ENCODE data around the gene YARS2. TPM values are rescaled to one million over a fixed set of nuclear protein-coding genes. Genes with fewer than 3 reads are reported as not detected.
"Not testable (repeated sequence)": the region's sequence is repeated elsewhere in the genome, so short reads cannot be mapped to it uniquely, and the experiment has no call there.

YARS2 gene
- total RNA-seq, 1 donor from 2014 or later = 23.6 TPM

- DNase-seq (ENCODE audit: extremely low spot score in 2 of 2) = no peak
- peaks cover 0 to 40% of the 10 kb centered on the region in 2 donors for H3K36me3 ChIP-seq
- H3K9me3 ChIP-seq = no peaks in the 10 kb centered on the region
- no peaks in the 10 kb centered on the region for H3K4me1 ChIP-seq
- no peaks in the 10 kb centered on the region for H3K27me3 ChIP-seq
- no peak overlapping the region for H3K4me3 ChIP-seq
- no peak overlapping the region for H3K27ac ChIP-seq
- TF ChIP-seq POLR2AphosphoS5 (IDR thresholded peaks at IDR 0.05; ENCODE audit: insufficient read depth in 1 of 2, low read depth in 1 of 2) = no peak
- intact Hi-C loops (cut with DNase I) = no loop called here
Observed at GRCh38 chr12:32727237-32727636, 28.5 kb downstream of the YARS2 start.

GRCh38 chr12:32726286-32726685, 29.4 kb downstream of the YARS2 start:
- DNase-seq (ENCODE audit: extremely low spot score in 2 of 2) = no peak
- TF ChIP-seq CTCF (IDR thresholded peaks at IDR 0.05) = no peak
- Histone ChIP-seq H3K36me3 (peaks cover 0 to 37% of the 10 kb centered on the region in 2 donors), H3K27ac (no peak overlapping the region), H3K9me3 (no peaks in the 10 kb centered on the region), H3K27me3 (no peaks in the 10 kb centered on the region), H3K4me1 (no peaks in the 10 kb centered on the region), H3K4me3 (no peak overlapping the region)
- intact Hi-C loops (cut with DNase I) = no loop called here

- peaks cover 0 to 27% of the 10 kb centered on the region in 2 donors for H3K36me3 ChIP-seq
Observed at GRCh38 chr12:32725308-32725707, 30.4 kb downstream of the YARS2 start.

GRCh38 chr12:32718926-32719325, 36.8 kb downstream of the YARS2 start:
- no peaks in the 10 kb centered on the region for H3K27me3 ChIP-seq
- no peak overlapping the region for H3K4me3 ChIP-seq
- no peak overlapping the region for H3K27ac ChIP-seq
- peaks cover 0 to 8% of the 10 kb centered on the region in 2 donors for H3K36me3 ChIP-seq
- TF ChIP-seq CTCF (IDR thresholded peaks at IDR 0.05) (no peak), POLR2AphosphoS5 (IDR thresholded peaks at IDR 0.05; ENCODE audit: insufficient read depth in 1 of 2, low read depth in 1 of 2) (no peak), POLR2A (IDR thresholded peaks at IDR 0.05) (no peak)
- intact Hi-C loops (cut with DNase I) = no loop called here
- H3K4me1 ChIP-seq = no peaks in the 10 kb centered on the region
- H3K9me3 ChIP-seq = no peaks in the 10 kb centered on the region
- DNase-seq (ENCODE audit: extremely low spot score in 2 of 2) = no peak

More at GRCh38 chr12:32725308-32725707, 30.4 kb downstream of the YARS2 start:
- DNase-seq (ENCODE audit: extremely low spot score in 2 of 2); H3K4me1 ChIP-seq; H3K4me3 ChIP-seq; H3K27me3 ChIP-seq; H3K27ac ChIP-seq; H3K9me3 ChIP-seq; intact Hi-C loops (cut with DNase I): not testable (repeated sequence)

- intact Hi-C loops (cut with DNase I) = no loop called here
- peaks cover 0 to 32% of the 10 kb centered on the region in 2 donors for H3K36me3 ChIP-seq
- no peak overlapping the region for H3K27ac ChIP-seq
- no peak for DNase-seq (ENCODE audit: extremely low spot score in 2 of 2)
- no peaks in the 10 kb centered on the region for H3K4me1 ChIP-seq
- H3K27me3 ChIP-seq = no peaks in the 10 kb centered on the region
- H3K4me3 ChIP-seq = no peak overlapping the region
- no peaks in the 10 kb centered on the region for H3K9me3 ChIP-seq
- TF ChIP-seq POLR2AphosphoS5 (IDR thresholded peaks at IDR 0.05; ENCODE audit: insufficient read depth in 1 of 2, low read depth in 1 of 2) (no peak), POLR2A (IDR thresholded peaks at IDR 0.05) (no peak), CTCF (IDR thresholded peaks at IDR 0.05) (no peak)
Observed at GRCh38 chr12:32714772-32715171, 40.9 kb downstream of the YARS2 start.

- Histone ChIP-seq H3K27ac (no peak overlapping the region), H3K9me3 (no peaks in the 10 kb centered on the region), H3K27me3 (no peaks in the 10 kb centered on the region), H3K36me3 (peaks cover 0 to 33% of the 10 kb centered on the region in 2 donors), H3K4me3 (no peak overlapping the region), H3K4me1 (no peaks in the 10 kb centered on the region)
- intact Hi-C loops (cut with DNase I) = no loop called here
- TF ChIP-seq POLR2A (IDR thresholded peaks at IDR 0.05) (no peak), CTCF (IDR thresholded peaks at IDR 0.05) (no peak), POLR2AphosphoS5 (IDR thresholded peaks at IDR 0.05; ENCODE audit: insufficient read depth in 1 of 2, low read depth in 1 of 2) (no peak)
- DNase-seq (ENCODE audit: extremely low spot score in 2 of 2) = no peak
Observed at GRCh38 chr12:32708926-32709325, 46.8 kb downstream of the YARS2 start.
